BE2C (cell line): Measurements from ENCODE around the gene FARP1.

Source experiments
- DNase-seq: peaks from one replicate; pipeline ENCODE4 v3.0.0-alpha.2; 2020
- H3K27me3 ChIP-seq: fragments of 250-450 bp; sonication (Bioruptor Pico); 2 replicates; pipeline ENCODE4 v1.5.1; 2020; ENCODE audit warnings: mild to moderate bottlenecking
- H3K36me3 ChIP-seq: fragments of 250-450 bp; sonication (Bioruptor Pico); 2 replicates; pipeline ENCODE4 v1.5.1; 2020; ENCODE audit warnings: mild to moderate bottlenecking
- H3K4me1 ChIP-seq: fragments of 250-450 bp; sonication (Bioruptor Pico); 2 replicates; pipeline ENCODE4 v1.5.1; 2020
- H3K4me3 ChIP-seq: 2 replicates; pipeline ENCODE4 v1.5.1; 2011; ENCODE audit warnings: low read depth, low read length
- H3K9me3 ChIP-seq: fragments of 250-450 bp; sonication (Bioruptor Pico); 2 replicates; pipeline ENCODE4 v1.5.1; 2020
- CTCF ChIP-seq: IDR thresholded peaks from 2 replicates; pipeline ENCODE4 v1.5.1; 2012; ENCODE audit warnings: mild to moderate bottlenecking, low read depth, low read length

FARP1 gene

DNA sequence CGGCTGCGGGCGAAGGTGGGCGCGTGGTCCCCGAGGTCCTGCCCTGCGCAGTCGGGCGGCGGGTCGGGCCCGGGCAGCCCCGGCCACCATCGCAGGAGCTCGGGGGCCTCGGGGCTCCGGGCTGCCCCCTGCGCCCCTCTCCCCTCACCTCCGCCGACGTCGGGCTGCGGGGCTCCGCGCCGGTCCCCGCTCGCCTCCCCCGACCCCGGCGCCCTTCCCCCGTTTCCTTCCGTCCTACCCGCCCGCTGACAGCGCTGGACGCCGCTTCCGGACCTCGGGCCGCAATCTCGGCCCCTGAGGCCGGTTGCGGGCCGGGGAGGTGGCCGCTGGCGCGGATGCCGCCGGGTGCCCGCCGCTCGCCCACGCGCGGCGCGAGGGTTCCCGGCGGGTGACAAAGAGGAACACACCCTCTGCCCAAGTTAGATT, 720 bp downstream of the FARP1 start:
- Histone ChIP-seq H3K4me3 (peak overlapping the region; percentile 82), H3K9me3 (no peaks in the 10 kb centered on the region), H3K4me1 (peaks cover 4% of the 10 kb centered on the region; the same call in 1 of the 2 replicates), H3K27me3 (no peaks in the 10 kb centered on the region; the same call in 1 of the 2 replicates), H3K36me3 (no peaks in the 10 kb centered on the region)
- no peak for DNase-seq
- no peak for TF ChIP-seq CTCF

DNA sequence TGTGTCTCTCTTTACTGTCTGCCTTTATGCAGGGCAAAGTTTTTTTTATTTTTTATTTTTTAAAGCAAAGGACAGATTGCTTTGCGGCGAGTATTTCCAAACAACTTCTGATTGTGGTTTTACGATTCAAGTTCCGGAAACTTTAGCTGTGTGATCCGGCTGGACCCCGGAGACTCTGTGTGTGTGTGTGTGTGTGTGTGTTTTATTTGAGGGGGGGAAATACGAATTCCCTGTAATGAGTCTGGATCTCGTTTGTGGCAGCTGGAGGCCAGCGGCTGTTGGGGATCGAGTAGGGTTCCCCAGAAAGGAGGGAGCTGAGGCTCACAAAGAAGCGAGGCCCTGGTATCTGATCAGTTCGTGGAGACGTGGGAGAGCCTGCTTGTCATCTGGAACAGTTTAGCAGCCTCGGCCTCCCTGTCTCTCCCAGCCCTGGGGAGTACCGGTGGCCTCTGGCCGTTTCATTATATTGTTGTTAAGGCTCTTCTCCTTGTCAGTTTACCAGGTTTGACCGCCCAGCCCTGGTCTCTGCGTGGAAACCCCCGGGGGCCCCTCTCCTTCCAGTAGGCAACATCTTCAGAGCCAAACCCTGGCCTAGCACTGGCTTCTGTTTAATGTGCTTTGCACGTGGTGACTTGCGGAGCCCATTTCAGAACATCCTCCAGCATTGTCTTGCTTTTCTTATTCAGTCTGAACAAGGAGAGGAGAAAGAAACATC, 1.3 kb downstream of the FARP1 start:
- TF ChIP-seq CTCF, result no peak
- peak; percentile 67 for DNase-seq
- Histone ChIP-seq H3K4me3 (peak overlapping the region; percentile 82), H3K27me3 (no peaks in the 10 kb centered on the region; the same call in 1 of the 2 replicates), H3K36me3 (no peaks in the 10 kb centered on the region), H3K4me1 (peaks cover 4% of the 10 kb centered on the region; the same call in 1 of the 2 replicates), H3K9me3 (no peaks in the 10 kb centered on the region)

DNA sequence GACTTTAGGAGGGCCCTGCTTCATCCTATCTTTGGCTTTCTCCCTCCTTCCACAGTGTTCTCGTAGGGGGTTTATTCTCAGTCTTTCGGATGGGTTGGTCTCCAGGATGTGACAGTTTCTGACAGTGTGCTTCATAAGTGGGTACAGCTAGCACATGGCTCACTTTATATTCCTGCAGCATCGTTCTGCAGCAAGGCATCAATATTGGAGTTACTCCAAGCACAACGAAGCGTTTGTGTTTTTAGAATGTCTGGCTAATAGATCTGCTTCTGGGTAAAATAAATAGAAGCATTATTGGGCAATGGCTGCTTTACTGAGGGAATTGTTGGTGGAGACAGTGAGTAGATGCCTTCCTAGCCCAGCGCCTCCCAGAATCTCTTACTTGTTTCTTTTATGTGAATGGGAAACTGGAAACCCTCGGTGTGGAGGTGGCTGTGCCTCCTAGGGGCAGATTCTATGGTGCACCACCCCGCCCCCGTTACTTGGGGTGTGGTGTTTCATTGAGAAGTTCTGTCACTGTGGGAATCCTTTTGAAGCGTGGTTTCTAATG, 2.0 kb downstream of the FARP1 start:
- Histone ChIP-seq H3K4me1 (peaks cover 4% of the 10 kb centered on the region; the same call in 1 of the 2 replicates), H3K9me3 (no peaks in the 10 kb centered on the region), H3K4me3 (peak overlapping the region; percentile 82), H3K27me3 (no peaks in the 10 kb centered on the region; the same call in 1 of the 2 replicates), H3K36me3 (no peaks in the 10 kb centered on the region)
- peak; percentile 65 for DNase-seq
- TF ChIP-seq CTCF, result peak; percentile 40

DNA sequence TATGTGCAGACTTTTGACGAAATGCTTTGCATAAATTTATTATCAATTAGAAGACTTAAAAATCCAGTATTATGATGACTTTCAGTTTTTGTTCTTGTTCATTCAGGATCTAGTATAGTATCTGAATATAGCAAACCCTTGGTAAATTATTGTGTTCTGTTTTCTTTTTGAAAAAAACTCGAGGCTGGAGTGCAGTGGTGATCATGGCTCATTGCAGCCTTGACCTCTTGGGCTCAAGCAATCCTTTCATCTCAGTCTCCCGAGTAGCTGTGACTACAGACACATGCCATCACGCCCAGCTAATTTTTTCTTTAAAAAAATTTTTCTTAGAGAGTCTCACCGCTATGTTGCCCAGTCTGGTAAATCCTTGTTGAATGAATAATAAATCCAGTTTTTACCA, 4.6 kb downstream of the FARP1 start:
- no peak for DNase-seq
- Histone ChIP-seq H3K27me3 (no peaks in the 10 kb centered on the region; the same call in 1 of the 2 replicates), H3K36me3 (no peaks in the 10 kb centered on the region), H3K9me3 (no peaks in the 10 kb centered on the region), H3K4me3 (no peak overlapping the region), H3K4me1 (peaks cover 9% of the 10 kb centered on the region; the same call in 1 of the 2 replicates)
- TF ChIP-seq CTCF, result no peak

- peaks cover 9% of the 10 kb centered on the region; the same call in 1 of the 2 replicates for H3K4me1 ChIP-seq
- no peak for TF ChIP-seq CTCF
- H3K4me3 ChIP-seq, result no peak overlapping the region
- H3K36me3 ChIP-seq, result peaks cover 5% of the 10 kb centered on the region; the same call in 1 of the 2 replicates
- H3K27me3 ChIP-seq, result no peaks in the 10 kb centered on the region
- no peaks in the 10 kb centered on the region; the same call in none of the 2 replicates for H3K9me3 ChIP-seq
- no peak for DNase-seq
Measured at GRCh38 chr13:98150832-98151479, 8.1 kb downstream of the FARP1 start.
